HG03442 (cell line): Measurements from ENCODE around the gene SH3BGR.

ENCODE experiments used
- ATAC-seq: cut with Tn5 transposase; IDR thresholded peaks from one replicate; pipeline ENCODE4 v1.9.1; 2021; ENCODE audit warnings: mild to moderate bottlenecking, moderate library complexity; ENCODE audit not compliant: unreplicated experiment

SH3BGR gene

GRCh38 chr21:39454949-39455668 lies 3.3 kb downstream of the SH3BGR start:
- no peak for ATAC-seq

GRCh38 chr21:39456665-39457064 lies 4.9 kb downstream of the SH3BGR start:
- no peak for ATAC-seq

GRCh38 chr21:39461419-39461818 lies 9.6 kb downstream of the SH3BGR start:
- ATAC-seq = peak; percentile 58

GRCh38 chr21:39463308-39463707 lies 11.5 kb downstream of the SH3BGR start:
- no peak for ATAC-seq

- no peak for ATAC-seq
Measured at GRCh38 chr21:39466584-39466983, 14.8 kb downstream of the SH3BGR start.

- no peak for ATAC-seq
Measured at GRCh38 chr21:39467746-39468145, 16.0 kb downstream of the SH3BGR start.

GRCh38 chr21:39468559-39468958 lies 16.8 kb downstream of the SH3BGR start:
- no peak for ATAC-seq

- no peak for ATAC-seq
Measured at GRCh38 chr21:39471598-39471997, 19.8 kb downstream of the SH3BGR start.

GRCh38 chr21:39472786-39473185 lies 21.0 kb downstream of the SH3BGR start:
- ATAC-seq = no peak

GRCh38 chr21:39474611-39475010 lies 22.8 kb downstream of the SH3BGR start:
- ATAC-seq = no peak

- no peak for ATAC-seq
Measured at GRCh38 chr21:39479164-39479813, 27.5 kb downstream of the SH3BGR start.

GRCh38 chr21:39479814-39480182 lies 28.0 kb downstream of the SH3BGR start:
- no peak for ATAC-seq

- no peak for ATAC-seq
Measured at GRCh38 chr21:39480271-39480670, 28.5 kb downstream of the SH3BGR start.

GRCh38 chr21:39481886-39482285 lies 30.1 kb downstream of the SH3BGR start:
- no peak for ATAC-seq

- no peak for ATAC-seq
Measured at GRCh38 chr21:39483917-39484316, 32.1 kb downstream of the SH3BGR start.

GRCh38 chr21:39484711-39485276 lies 33.0 kb downstream of the SH3BGR start:
- ATAC-seq = no peak

- no peak for ATAC-seq
Measured at GRCh38 chr21:39489380-39489924, 37.7 kb downstream of the SH3BGR start.

GRCh38 chr21:39499156-39499555 lies 47.4 kb downstream of the SH3BGR start:
- ATAC-seq = no peak

GRCh38 chr21:39502631-39503030 lies 50.9 kb downstream of the SH3BGR start:
- ATAC-seq = no peak

- ATAC-seq = no peak
Measured at GRCh38 chr21:39503123-39503762, 51.5 kb downstream of the SH3BGR start.

- no peak for ATAC-seq
Measured at GRCh38 chr21:39504230-39504629, 52.5 kb downstream of the SH3BGR start.

- no peak for ATAC-seq
Measured at GRCh38 chr21:39510240-39510639, 58.5 kb downstream of the SH3BGR start.
